Measurements from ENCODE around the gene ACE.
"Not testable (repeated sequence)": the region's sequence is repeated elsewhere in the genome, so short reads cannot be mapped to it uniquely, and the experiment has no call there.

Gene ACE

DNA sequence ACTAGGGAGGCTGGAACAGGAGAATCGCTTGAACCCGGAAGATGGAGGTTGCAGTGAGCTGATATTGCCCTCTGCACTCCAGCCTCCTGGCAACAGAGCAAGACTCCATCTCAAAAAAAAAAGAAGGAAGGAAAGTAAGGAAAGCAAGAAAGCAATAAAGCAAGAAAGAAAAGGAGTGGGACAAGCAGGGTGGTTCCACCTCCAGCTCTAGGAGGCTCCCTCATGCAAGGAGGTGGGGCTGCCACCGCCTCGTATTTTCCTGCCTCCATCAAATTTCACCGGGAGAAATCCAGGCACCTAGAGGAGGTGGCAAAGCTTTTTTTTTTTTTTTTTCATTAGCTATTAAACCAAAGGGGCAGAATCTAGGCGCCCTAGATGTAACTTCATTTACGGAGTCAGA lies 31.8 kb upstream of the ACE start:
- DNase-seq, result no peak

DNA sequence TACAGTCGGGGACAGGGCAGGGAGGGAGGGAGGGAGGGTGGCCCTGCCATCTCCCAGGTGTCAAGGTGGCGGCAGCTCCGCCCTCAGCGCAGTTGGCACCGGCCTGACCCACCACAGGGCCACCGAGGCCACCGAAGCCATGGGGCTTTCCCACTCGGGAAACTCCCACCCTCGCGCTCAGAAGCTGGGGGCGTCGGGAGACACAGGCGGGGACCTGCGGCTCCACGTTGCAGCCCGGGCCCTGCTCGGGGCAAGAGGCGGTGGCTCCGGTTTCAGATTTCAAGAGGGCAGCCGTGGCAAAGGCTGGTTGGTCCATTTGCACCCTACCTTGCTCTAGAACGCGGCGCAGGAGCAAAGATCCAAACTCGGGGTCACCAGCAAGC lies 31.3 kb upstream of the ACE start:
- DNase-seq, result peak; percentile 35 to 62

DNA sequence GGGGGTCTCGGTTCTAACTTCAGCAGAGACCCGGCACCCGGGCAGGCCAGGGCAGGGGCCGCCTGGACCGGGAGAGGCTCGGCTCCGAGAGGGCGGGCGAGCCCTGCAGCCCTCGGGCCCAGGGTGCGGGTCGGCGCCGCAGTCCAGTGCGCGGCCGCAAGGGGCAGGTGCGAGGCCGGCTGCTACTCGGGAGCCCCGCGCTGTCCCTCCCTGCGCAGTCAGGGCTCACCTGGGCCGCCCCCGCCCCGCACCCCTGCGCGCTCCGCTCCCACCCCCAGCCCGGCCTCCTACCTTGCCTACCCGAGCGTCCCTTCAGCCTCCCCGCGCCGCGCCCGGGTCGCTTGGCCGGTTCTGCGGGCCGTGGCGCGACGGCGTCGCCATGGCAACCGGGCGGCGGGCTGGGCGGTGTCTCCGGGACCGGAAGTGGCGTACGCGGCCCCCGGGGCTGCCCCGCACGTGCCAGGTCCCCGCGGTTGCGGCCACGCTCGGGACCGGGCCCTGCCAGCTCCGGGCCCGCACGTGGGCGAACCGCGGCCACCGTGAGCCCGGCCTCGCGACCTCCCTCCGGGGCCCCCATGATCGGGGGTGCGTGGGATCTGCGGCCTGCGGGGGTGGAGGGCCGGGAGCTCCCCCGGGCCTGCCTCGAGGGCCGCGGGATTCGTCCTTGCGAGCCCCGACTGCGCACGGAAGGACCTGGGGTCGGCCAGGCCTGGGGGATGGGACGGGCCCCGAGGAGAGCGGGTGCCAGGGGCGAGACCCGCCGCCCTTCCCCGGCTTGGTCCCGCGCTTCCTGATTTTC lies 30.7 kb upstream of the ACE start, which contains the start of gene CYB561:
Gene CYB561, minus strand, starts transcription at position 353 of the 799 bp plus-strand sequence. CDS start 8,759 bp downstream, outside the sequence.
- DNase-seq, result peak; percentile 77 to 78

DNA sequence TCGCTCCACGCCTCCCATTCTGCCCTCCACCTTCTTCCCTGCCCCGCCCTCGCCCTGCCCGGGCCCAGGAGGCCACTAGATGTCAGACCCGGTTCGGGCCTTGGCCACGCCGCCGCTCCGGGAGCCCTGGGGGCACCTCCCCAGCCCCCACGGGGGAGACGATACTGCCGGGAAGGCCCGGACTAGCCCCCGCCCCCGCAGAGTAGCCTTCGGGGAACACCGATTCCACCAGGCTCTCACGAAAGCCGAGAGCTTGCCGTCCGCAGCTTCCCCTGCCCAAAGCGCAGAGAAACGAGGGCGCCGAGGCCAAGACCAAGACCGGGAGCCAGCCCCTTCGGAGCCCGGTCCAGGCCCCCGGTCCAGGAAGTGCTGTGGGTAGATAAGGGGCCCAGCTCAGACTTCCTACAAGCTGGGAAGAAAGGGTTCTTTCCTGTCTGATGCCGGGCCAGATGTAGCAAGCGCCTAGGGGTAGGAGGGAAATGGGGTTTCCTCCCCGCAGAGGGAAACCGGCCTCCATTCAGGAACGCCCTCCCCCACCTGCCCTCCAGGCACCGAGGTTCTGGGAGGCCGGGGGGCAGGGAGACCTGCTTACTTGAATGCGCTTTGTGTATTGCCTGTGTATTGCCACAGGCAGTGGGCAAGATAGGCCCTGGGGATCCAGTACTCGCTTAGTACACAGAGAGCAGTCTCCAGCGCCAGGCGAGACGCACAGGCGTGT lies 29.9 kb upstream of the ACE start:
- DNase-seq, result peak; percentile 55 to 58

DNA sequence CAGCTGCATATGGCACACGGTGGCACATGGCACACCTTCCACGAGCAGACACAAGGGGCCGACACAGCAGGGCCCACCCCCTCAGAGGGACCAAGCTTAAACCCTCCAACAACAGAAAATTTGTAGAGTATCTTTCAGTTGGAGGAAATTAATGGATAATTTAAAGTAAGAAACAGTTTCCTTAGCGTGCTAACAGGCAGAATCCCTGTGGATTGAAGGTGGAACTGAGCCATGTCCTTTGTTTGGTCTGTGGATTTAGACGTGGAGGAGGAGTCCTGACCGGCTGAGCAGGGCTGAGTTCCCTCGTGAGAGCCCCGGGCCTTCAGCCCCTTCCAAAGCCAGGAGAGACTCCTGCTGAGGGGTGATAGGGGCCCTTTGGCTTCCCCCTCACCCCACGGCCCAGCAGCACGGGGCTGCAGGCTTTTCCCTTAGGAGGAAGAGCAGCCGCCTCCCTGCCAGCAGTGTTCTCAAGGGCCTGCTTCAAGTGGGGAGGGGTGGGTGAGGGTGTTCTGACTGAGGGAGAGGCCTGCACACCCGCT lies 29.3 kb upstream of the ACE start:
- DNase-seq, result no peak

DNA sequence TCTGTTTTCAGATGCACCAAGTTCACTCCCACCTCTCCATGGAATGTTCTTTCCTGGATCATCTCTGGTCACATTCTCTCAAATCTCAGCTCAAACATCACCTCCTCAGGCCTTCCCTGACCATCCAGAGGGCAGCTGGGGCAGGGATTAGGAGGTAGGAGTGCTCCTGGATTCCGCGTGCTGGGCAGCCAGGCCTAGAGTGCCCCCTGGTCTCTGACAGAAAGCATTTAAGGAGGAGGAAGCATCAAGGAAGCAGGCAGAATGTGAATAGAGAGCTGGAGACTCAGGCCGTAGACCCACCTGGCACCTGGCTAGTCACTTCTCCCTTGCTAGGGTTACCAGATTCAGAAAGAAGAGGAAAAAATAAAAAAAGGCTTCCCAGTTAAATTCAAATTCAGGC lies 28.2 kb upstream of the ACE start:
- DNase-seq, result no peak

DNA sequence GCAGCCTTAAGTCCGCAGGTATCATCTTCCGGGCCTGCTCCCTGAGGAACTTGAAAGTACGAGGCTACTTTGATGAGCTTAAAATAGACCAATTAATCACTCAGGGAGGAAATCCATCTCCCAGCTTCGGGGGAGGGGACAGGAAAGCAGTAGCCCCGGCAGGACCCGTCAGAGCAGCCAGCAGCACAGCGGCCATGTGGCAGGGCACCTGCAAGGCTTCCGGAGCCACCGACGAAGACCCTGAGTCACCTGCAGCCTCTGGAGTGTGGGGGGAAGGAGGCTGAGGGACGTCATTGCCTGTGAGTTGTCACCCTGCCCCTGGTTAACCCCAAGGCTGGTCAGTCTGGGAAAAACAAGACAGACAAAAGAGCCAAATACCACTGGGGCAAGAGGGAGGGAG lies 26.3 kb upstream of the ACE start:
- no peak for DNase-seq

DNA sequence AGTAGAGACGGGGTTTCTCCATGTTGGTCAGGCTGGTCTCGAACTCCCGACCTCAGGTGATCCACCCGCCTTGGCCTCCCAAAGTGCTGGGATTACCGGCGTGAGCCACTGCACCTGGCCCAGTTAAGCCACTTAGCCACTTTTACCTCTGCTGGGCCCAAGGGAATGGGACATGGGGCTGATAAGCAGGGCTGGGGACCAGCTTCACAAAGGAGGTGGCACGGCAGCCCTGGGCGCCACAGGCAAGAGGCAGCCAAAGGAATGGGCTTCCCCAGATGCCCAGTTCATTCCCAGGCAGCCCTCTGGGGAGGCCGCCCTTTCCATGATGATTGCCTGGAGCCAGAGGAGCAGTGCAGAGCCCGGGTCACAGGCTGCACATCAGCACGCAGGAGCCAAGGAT lies 25.7 kb upstream of the ACE start:
- DNase-seq, result no peak

DNA sequence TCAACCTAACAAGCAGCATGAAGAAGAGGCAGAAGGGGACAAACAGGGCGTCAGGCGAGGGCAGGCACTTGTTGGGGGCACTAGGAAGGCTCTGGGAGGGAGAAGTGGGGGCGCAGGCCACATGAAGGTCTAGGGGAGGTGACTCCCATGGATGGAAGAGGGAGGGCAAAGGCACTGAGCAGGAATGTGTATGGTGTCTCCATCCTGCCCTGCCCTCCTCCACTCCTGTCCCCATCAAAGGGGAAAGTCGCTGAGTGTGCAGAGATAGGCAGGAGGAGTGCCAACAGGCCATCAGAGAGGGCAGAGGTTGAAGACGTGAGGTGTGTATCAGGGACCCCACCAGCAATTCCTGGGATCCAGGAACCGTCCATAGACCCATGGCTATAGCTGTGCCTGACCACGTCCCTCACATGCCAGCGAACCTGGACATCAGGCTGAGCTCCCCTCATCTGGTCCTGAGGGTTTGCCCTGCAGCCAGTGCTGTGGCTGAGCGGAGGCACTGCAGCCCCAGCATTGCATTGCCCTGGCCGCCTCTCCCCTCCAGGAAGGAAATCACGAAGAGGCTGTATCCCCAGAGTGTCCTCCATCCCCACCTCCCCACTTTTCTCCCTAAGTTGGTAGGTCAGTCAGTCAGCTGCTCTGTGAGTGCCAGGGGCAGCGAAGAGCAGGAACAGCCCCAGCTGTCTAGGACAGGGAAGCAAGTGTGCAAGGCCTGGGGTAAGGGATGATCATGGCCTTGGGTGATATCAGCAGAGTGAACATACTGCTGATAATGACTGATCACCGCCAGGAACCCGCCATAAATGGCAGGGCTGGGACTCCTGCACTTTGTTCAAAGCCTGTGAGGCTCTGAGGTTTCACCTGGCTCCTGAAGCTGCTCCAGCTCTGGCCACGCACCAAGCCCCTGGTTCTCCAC lies 24.6 kb upstream of the ACE start:
- DNase-seq, result no peak

DNA sequence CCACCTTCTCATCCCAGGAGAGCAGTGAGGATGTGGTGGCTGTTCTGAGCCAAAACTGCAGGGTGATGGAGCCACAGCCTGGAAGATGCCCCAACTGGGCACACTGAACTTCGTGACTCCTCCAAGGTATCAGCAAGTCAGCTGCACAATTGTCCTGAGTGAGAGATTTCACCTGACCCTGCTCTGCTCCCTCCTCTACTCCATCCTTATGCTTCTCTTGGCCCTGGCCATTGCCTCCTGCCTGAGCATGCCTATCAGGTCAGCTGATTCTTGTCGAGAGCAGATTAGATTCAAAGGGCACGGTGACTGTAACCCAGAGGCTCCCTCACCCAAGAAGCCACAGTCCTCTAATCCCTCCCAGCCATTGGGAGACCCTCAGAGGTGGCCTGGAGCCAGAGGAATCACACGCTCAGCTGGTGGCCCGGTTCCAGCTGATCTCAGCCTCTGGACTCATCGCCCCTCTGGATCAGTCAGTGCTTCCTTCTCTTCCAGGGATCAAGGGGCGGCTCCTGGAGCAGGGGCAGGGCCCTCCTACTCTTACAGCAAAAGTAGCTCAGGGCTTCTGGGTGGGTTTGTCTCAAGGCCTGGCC lies 23.8 kb upstream of the ACE start:
- DNase-seq, result no peak

DNA sequence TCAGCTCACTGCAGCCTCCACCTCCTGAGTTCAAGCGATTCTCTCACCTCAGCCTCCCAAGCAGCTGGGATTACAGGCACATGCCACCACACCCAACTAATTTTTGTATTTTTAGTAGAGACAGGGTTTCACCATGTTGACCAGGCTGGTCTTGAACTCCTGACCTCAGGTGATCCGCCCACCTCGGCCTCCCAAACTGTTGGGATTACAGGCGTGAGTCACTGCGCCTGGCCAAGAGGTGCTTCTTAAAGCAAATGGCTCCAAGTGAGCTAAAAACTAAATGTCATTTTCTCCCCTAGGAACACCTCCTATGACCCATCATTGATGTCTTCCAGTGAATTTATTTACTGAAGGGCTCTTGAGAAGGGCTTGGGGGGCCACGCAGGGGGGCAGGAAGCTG lies 22.5 kb upstream of the ACE start:
- DNase-seq, result not testable (repeated sequence)

DNA sequence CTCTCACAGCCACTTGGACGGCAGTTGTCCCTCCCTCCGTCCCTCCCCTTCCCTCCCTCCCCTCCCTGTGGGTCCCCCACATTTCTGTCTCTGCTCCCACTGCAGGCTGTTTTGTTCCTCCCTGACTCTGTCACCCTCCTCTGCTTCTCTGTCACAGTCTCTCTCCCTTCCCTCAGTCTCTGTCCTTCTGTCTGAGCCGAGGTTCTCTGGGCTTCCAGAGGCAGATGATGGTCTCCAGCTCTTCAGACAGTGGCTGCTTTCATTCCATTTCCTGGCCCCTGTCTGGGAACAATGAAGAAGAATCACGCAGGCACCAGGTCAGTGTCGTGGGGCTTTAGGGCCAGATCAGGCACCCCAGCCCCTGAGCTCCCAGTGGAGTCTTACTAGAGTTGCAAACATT lies 21.9 kb upstream of the ACE start:
- no peak for DNase-seq

DNA sequence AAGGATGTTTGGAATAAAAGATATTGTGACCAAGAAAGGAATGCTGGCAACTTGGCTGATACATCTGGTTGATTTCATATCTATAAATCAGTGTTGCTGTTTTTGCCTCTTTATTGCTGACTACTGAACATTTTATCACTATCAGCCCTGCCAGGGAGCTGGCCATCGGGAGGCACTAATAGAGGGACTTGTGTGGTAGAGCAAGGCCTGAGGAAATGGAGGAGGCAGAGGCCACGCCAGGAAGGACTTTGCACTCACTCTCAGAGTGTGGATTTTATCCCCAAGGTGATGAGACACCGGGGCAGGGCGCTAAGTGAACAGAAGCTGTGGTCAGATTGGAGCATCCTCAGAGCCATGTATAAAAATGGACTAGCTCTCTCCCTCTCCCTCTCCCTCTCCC lies 21.4 kb upstream of the ACE start:
- DNase-seq, result no peak

DNA sequence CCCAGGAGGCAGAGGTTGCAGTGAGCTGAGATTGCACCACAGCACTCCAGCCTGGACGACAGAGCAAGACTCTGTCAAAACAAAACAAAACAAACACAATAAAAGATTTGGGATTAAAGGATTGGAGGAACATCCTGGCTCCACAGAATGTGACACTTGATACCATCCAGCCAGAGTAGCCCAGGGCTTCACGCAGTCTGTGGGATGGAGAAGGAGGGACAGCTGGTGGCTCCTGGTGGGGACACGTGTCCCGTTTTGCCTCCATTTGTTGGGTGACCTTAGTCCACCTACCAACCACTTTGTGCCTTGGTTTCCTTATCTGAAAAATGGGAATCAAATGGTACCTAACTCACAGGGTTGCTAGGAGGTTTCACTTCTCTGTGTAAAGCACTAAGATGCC lies 18.4 kb upstream of the ACE start:
- DNase-seq, result no peak

DNA sequence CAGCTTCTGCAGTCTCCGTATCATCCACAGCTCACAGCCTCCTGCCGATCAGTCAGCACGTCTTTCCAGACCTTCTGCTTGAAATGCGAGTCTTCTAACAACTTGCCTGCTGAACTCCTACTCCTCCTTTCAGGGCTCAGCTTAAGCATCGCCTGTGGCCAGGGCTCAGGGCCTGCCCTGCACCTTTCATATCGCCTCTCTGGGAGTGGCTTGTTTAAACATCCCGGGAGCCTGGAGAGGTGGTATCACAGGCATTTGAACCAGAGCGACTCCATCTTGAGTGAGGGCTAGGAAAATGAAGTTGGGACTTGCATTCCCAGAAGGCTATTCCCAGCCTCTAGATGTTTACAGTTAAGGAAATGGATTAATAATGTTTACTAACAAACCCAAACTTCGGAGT lies 16.8 kb upstream of the ACE start:
- no peak for DNase-seq

DNA sequence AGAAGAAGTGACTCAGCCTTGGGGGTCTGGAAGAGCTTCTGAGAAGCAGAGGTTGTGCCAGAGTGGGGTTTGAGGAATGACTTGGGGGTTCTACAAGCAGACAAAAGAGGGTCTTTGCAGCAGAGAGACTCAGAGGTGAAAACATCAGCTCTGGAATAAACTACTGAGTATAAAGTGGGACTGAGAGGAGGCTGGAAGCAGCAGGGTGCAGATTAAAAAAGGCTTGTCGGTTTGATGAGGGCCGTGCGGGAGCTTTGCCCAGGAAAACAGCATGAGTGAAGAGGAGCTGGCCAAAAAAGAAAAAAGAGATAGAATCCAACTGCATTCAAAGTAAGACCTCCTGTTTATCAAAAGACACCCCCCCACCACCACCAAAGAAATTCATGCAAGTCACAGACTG lies 13.1 kb upstream of the ACE start:
- no peak for DNase-seq

DNA sequence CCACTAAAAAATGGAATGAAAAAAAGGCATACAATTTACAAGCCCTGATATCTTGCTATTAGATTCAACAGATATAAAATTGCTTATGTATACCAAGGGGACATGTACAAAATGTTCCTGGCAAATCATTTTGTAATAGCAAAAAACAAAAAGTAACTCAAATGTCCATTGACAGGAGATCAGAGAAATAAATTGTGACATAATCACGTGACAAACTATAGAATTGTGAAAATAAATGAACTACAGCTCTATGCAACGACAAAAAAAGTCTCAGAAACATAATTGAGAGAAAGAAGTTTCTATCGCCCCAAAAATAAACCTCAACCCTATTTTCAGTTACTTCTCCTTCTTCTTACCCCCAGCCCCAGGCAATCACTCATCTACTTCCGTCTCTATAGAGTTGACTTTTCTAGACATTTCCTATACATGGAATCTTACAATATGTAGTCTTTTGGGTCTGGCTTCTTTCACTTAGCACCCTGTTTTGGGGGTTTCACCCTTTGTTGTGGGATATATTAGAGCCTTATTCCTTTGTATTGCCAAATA lies 12.1 kb upstream of the ACE start:
- no peak for DNase-seq

DNA sequence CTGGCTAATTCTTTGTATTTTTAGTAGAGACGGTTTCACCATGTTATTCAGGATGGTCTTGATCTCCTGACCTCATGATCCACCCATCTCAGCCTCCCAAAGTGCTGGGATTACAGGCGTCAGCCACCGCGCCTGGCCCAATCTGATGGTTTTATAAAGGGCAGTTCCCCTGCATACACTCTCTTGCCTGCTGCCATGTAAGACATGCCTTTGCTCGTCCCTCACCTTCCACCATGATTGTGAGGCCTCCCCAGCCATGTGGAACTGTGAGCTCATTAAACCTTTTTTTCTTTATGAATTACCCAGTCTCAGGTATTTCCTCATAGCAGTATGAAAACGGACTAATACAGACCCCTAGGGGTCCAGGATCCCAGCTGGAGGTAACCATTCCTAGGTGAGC lies 8.8 kb upstream of the ACE start:
- not testable (repeated sequence) for DNase-seq

DNA sequence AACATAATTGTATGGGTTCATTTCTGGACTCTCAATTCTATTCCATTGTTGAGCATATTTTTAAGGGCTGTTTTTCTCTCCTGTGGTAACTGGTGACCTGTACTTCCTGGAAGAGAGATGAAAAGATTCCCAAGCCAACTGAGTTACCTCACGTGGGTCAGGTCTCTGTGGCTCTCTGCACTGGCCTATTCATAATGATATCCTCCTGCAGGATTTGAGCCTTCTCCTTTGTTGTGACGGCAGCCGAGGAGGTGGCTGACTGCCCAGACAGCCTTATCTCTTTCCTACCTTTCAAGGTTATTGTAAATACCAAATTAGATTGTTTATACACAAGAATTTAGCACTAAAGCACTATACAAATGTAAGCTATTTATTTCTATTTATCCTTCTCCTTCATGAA lies 2.7 kb upstream of the ACE start:
- DNase-seq, result no peak

DNA sequence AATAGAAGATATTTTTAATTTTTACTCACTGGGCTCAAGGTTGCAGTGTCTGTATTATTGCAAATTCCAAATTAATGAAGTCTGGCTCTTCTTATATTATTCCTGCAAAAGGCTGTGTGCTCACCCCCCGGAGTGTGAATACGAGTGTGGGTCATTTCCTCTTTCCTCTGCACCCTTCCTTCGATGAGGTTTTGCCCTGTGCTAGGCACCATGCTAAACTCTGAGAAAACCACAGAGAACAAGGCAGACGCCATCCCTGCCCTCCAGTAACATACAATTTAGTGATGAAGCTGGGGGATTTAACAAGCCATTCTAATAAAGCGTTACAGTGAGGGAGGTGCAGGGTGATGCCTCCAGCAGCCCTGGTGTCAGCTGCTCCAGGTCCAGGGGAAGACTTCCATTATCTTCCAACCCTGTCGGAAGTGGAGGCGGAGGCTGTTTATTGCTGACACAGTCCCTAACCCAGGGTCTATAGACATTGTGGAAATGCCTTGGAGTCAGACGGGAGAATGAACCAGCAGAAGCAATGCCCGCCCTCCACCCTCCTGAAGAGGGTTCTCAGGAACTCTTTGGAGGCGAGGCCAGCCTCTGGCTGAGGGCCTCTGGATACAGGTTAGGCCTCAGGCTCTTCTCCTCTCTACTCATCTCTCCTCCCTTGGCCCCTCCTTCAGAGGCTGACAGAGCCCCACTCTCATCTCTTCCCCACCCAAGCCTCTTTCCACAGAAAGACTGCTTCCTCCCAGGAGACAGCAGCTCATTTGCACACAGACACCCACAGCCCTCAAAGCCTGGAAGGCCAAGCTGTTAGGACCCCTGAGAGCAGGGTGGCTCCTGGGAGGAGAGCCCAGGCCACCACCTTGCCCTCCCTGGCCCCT lies 2.0 kb upstream of the ACE start:
- DNase-seq, result no peak
